Activated CD4-positive, alpha-beta T cell treated with anti-CD3 and anti-CD28 coated beads for 24 hours (primary cell): ENCODE results near the gene TRIM22.
"Not testable (repeated sequence)": the region's sequence is repeated elsewhere in the genome, so short reads cannot be mapped to it uniquely, and the experiment has no call there.

Source experiments
- DNase-seq, 2 donors: peaks; one replicate each; pipeline ENCODE4 v3.0.0-alpha.2; 2020; ENCODE audit warnings: low read depth in 2 of 2

TRIM22 gene

GRCh38 chr11:5690736-5691135, 1.1 kb downstream of the TRIM22 start:
- no peak for DNase-seq

GRCh38 chr11:5691238-5691963, 1.8 kb downstream of the TRIM22 start:
- DNase-seq: not testable (repeated sequence)

GRCh38 chr11:5691964-5692361, 2.4 kb downstream of the TRIM22 start:
- no peak for DNase-seq

- no peak for DNase-seq
Measured at GRCh38 chr11:5694642-5695041, 5.1 kb downstream of the TRIM22 start.

- no peak for DNase-seq
Measured at GRCh38 chr11:5695580-5695979, 6.0 kb downstream of the TRIM22 start.

GRCh38 chr11:5696210-5696609, 6.6 kb downstream of the TRIM22 start:
- no peak for DNase-seq

- DNase-seq: no peak
Measured at GRCh38 chr11:5698281-5698680, 8.7 kb downstream of the TRIM22 start.

GRCh38 chr11:5700421-5701054, 10.9 kb downstream of the TRIM22 start:
- no peak for DNase-seq

- no peak for DNase-seq
Measured at GRCh38 chr11:5701055-5701577, 11.5 kb downstream of the TRIM22 start.

- no peak for DNase-seq
Measured at GRCh38 chr11:5703741-5704536, 14.3 kb downstream of the TRIM22 start.

- DNase-seq: no peak
Measured at GRCh38 chr11:5705688-5706087, 16.1 kb downstream of the TRIM22 start.

GRCh38 chr11:5712507-5712906, 22.9 kb downstream of the TRIM22 start:
- DNase-seq: no peak

GRCh38 chr11:5713695-5714094, 24.1 kb downstream of the TRIM22 start:
- no peak for DNase-seq

- DNase-seq: not testable (repeated sequence)
Measured at GRCh38 chr11:5716518-5716917, 26.9 kb downstream of the TRIM22 start.

- DNase-seq: no peak
Measured at GRCh38 chr11:5719703-5720495, 30.3 kb downstream of the TRIM22 start.

GRCh38 chr11:5722622-5723021, 33.0 kb downstream of the TRIM22 start:
- no peak for DNase-seq

- no peak for DNase-seq
Measured at GRCh38 chr11:5726351-5726750, 36.8 kb downstream of the TRIM22 start.

GRCh38 chr11:5727691-5728090, 38.1 kb downstream of the TRIM22 start:
- no peak for DNase-seq

GRCh38 chr11:5736396-5736795, 46.8 kb downstream of the TRIM22 start, which contains the start of gene OR56B1:
OR56B1 (plus strand) TSS chr11:5736448; CDS start chr11:5736517, 69 bp downstream.
- no peak for DNase-seq

GRCh38 chr11:5737091-5737490, 47.5 kb downstream of the TRIM22 start:
- DNase-seq: no peak

- DNase-seq: no peak
Measured at GRCh38 chr11:5737670-5738392, 48.2 kb downstream of the TRIM22 start.
